Endothelial cell of umbilical vein (primary cell): ENCODE data around the gene ARHGEF19.

ENCODE experiments used
- EZH2 ChIP-seq: IDR thresholded peaks from 2 replicates; pipeline ENCODE4 v1.6.1; 2012; ENCODE audit warnings: borderline replicate concordance, low read depth, mild to moderate bottlenecking, moderate library complexity, low read length, inconsistent platforms; ENCODE audit not compliant: severe bottlenecking
- FOS ChIP-seq: IDR thresholded peaks from 2 replicates; pipeline ENCODE4 v1.6.1; 2011; ENCODE audit warnings: mild to moderate bottlenecking, low read length, moderate library complexity, borderline replicate concordance; ENCODE audit not compliant: insufficient read depth
- GATA2 ChIP-seq: IDR thresholded peaks from 2 replicates; pipeline ENCODE4 v1.7.0; 2011; ENCODE audit warnings: low read depth, mild to moderate bottlenecking, moderate library complexity, mixed read lengths, low read length; ENCODE audit not compliant: insufficient read length, insufficient read depth
- MYC ChIP-seq: IDR thresholded peaks from one replicate; pipeline ENCODE4 v1.6.1; 2011; ENCODE audit warnings: mild to moderate bottlenecking, low read depth, low read length
- POLR2A ChIP-seq: IDR thresholded peaks from 2 replicates; pipeline ENCODE4 v1.6.1; 2012; ENCODE audit warnings: low read depth, mild to moderate bottlenecking, control low read depth, low read length
- POLR2AphosphoS5 ChIP-seq: IDR thresholded peaks from 2 replicates; pipeline ENCODE4 v1.6.1; 2012; ENCODE audit warnings: low read depth, mild to moderate bottlenecking, control low read depth, low read length, moderate library complexity; ENCODE audit not compliant: insufficient read depth
- TF ChIP-seq, protein P1 (sequence below), 2 donors: IDR thresholded peaks; 1 replicate in 1 of 2; 2 replicates in 1 of 2; pipeline ENCODE4 v1.5.1; 2011; ENCODE audit warnings: low read length in 2 of 2, mild to moderate bottlenecking in 2 of 2, moderate library complexity in 2 of 2, control low read depth in 1 of 2, inconsistent platforms in 1 of 2, low read depth in 1 of 2; ENCODE audit not compliant: insufficient read depth in 1 of 2; ENCODE audit errors: extremely low read depth in 1 of 2
- TF ChIP-seq, protein P2 (sequence below): IDR thresholded peaks from 2 replicates; pipeline ENCODE4 v1.6.1; 2011; ENCODE audit not compliant: insufficient read depth, insufficient read length

DNA sequence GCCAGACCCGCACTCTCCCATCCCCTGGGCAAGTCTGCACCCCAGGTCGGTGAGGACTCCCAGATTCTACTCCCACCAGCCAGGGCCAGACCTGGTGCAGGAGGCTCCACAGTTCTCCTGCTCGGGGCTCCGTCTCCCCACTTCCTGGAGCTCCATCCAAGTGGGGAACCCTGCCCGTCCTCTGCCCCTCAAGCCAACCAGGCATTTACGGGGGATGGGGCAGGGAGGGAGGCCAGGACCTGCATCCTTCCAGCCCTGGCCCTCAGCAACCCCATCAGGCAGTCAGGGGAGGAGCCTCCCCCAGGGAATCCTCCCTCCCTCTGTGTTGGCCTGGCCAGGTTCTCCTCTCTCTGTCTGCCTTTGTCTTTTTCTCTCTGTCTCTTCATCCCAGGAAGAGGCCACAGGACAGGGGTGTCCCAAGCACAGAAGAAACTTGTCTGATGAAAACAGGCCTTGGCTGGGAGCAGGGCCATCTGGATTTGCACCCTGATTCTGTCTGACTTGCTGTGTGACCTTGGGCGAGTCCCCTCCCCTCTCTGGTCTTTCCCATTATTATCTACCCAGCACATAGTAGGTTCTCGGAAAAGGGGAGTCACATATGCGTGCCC lies 38.1 kb downstream of the ARHGEF19 start:
- TF ChIP-seq, protein P1, sequence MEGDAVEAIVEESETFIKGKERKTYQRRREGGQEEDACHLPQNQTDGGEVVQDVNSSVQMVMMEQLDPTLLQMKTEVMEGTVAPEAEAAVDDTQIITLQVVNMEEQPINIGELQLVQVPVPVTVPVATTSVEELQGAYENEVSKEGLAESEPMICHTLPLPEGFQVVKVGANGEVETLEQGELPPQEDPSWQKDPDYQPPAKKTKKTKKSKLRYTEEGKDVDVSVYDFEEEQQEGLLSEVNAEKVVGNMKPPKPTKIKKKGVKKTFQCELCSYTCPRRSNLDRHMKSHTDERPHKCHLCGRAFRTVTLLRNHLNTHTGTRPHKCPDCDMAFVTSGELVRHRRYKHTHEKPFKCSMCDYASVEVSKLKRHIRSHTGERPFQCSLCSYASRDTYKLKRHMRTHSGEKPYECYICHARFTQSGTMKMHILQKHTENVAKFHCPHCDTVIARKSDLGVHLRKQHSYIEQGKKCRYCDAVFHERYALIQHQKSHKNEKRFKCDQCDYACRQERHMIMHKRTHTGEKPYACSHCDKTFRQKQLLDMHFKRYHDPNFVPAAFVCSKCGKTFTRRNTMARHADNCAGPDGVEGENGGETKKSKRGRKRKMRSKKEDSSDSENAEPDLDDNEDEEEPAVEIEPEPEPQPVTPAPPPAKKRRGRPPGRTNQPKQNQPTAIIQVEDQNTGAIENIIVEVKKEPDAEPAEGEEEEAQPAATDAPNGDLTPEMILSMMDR (IDR thresholded peaks at IDR 0.05; ENCODE audit: extremely low read depth in 1 of 2, insufficient read depth in 1 of 2, low read depth in 1 of 2, low read length in 2 of 2) = no peak
- TF ChIP-seq POLR2A = no peak
- TF ChIP-seq EZH2 = no peak
- TF ChIP-seq, protein P2, sequence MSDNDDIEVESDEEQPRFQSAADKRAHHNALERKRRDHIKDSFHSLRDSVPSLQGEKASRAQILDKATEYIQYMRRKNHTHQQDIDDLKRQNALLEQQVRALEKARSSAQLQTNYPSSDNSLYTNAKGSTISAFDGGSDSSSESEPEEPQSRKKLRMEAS = no peak
- TF ChIP-seq POLR2AphosphoS5 = no peak
- TF ChIP-seq MYC = no peak
- TF ChIP-seq FOS = no peak
- TF ChIP-seq GATA2 = no peak
